ENCODE data around the gene FIG4. TPM values are rescaled to one million over a fixed set of nuclear protein-coding genes. Genes with fewer than 3 reads are reported as not detected.
"Not testable (repeated sequence)": the region's sequence is repeated elsewhere in the genome, so short reads cannot be mapped to it uniquely, and the experiment has no call there.

Gene FIG4
- polyA plus RNA-seq, 3 donors, result 27.2 to 65.3 (median 53.7) TPM

GRCh38 chr6:109706513-109706912 is 15.4 kb downstream of the FIG4 start:
- TF ChIP-seq, protein P1, sequence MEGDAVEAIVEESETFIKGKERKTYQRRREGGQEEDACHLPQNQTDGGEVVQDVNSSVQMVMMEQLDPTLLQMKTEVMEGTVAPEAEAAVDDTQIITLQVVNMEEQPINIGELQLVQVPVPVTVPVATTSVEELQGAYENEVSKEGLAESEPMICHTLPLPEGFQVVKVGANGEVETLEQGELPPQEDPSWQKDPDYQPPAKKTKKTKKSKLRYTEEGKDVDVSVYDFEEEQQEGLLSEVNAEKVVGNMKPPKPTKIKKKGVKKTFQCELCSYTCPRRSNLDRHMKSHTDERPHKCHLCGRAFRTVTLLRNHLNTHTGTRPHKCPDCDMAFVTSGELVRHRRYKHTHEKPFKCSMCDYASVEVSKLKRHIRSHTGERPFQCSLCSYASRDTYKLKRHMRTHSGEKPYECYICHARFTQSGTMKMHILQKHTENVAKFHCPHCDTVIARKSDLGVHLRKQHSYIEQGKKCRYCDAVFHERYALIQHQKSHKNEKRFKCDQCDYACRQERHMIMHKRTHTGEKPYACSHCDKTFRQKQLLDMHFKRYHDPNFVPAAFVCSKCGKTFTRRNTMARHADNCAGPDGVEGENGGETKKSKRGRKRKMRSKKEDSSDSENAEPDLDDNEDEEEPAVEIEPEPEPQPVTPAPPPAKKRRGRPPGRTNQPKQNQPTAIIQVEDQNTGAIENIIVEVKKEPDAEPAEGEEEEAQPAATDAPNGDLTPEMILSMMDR (IDR thresholded peaks at IDR 0.05), result no peak
- H3K4me1 Mint-ChIP-seq, result peaks cover 46% of the 10 kb centered on the region
- no peak overlapping the region for H2AFZ ChIP-seq (ENCODE audit: insufficient read depth, low read depth, low read length, poor library complexity, severe bottlenecking)
- no peaks in the 10 kb centered on the region for H3K27me3 ChIP-seq (ENCODE audit: control insufficient read depth in 2 of 2, insufficient read depth in 2 of 2, low read length in 2 of 2)
- DNase-seq, result no peak
- no peak overlapping the region for H3K4me2 ChIP-seq (replicated peaks; ENCODE audit: extremely low read depth, low read length, poor library complexity, severe bottlenecking)
- H3K9me3 Mint-ChIP-seq, result peaks cover 0 to 12% (median 6%) of the 10 kb centered on the region in 7 donors
- H3K4me1 ChIP-seq (ENCODE audit: control insufficient read depth in 1 of 2, insufficient read depth in 2 of 2, low read length in 2 of 2), result peaks cover 35 to 39% of the 10 kb centered on the region in 2 donors
- intact Hi-C loops (cut with micrococcal nuclease), result loop anchor here (5.0 to 10.0 kb wide), 6 partner anchors 78 to 681 kb away; no protein-coding TSS in a partner anchor
- no peak overlapping the region for H3K27ac ChIP-seq (ENCODE audit: low read depth in 1 of 2, low read length in 2 of 2)
- WGBS (ENCODE audit: insufficient coverage), result 0% methylated on average over 1 of the region's 6 CpGs
- H3K9me3 ChIP-seq (replicated peaks in 1 of 2; ENCODE audit: control insufficient read depth in 1 of 2, insufficient read depth in 1 of 2, low read length in 2 of 2), result no peaks in the 10 kb centered on the region
- peak overlapping the region; percentile 5 to 65 (median 59) for H3K27ac Mint-ChIP-seq
- H3K4me3 Mint-ChIP-seq, result no peak overlapping the region
- H3K9ac ChIP-seq (ENCODE audit: insufficient read depth, low read length, poor library complexity, severe bottlenecking), result no peak overlapping the region
- peaks cover 0 to 2% (median 0%) of the 10 kb centered on the region in 3 donors for H3K27me3 Mint-ChIP-seq (ENCODE audit: low read depth in 3 of 3)
- peaks cover 0 to 6% of the 10 kb centered on the region in 2 donors for H3K36me3 ChIP-seq (replicated peaks in 1 of 2; ENCODE audit: control insufficient read depth in 1 of 2, insufficient read depth in 2 of 2, low read length in 2 of 2)
- H3K36me3 Mint-ChIP-seq, result peaks cover 23 to 27% of the 10 kb centered on the region in 2 donors
- peaks cover 83% of the 10 kb centered on the region for H3K79me2 ChIP-seq (ENCODE audit: insufficient read depth, low read length)
- no peak overlapping the region for H3K4me3 ChIP-seq (replicated peaks in 1 of 3; ENCODE audit: low read depth in 2 of 3, low read length in 3 of 3)
- peaks cover 86% of the 10 kb centered on the region for H4K20me1 ChIP-seq (ENCODE audit: insufficient read depth, low read length)

GRCh38 chr6:109708099-109708498 is 17.0 kb downstream of the FIG4 start:
- not testable (repeated sequence) for H3K27ac Mint-ChIP-seq; H2AFZ ChIP-seq (ENCODE audit: insufficient read depth, low read depth, low read length, poor library complexity, severe bottlenecking); H3K4me3 Mint-ChIP-seq; H3K4me3 ChIP-seq (replicated peaks in 1 of 3; ENCODE audit: low read depth in 2 of 3, low read length in 3 of 3); H3K27me3 ChIP-seq (ENCODE audit: control insufficient read depth in 2 of 2, insufficient read depth in 2 of 2, low read length in 2 of 2); H3K9me3 ChIP-seq (replicated peaks in 1 of 2; ENCODE audit: control insufficient read depth in 1 of 2, insufficient read depth in 1 of 2, low read length in 2 of 2); H3K27me3 Mint-ChIP-seq (ENCODE audit: low read depth in 3 of 3); H3K9ac ChIP-seq (ENCODE audit: insufficient read depth, low read length, poor library complexity, severe bottlenecking); H3K27ac ChIP-seq (ENCODE audit: low read depth in 1 of 2, low read length in 2 of 2); H3K4me2 ChIP-seq (replicated peaks; ENCODE audit: extremely low read depth, low read length, poor library complexity, severe bottlenecking); DNase-seq
- H3K4me1 ChIP-seq (ENCODE audit: control insufficient read depth in 1 of 2, insufficient read depth in 2 of 2, low read length in 2 of 2), result peaks cover 19 to 23% of the 10 kb centered on the region in 2 donors
- H4K20me1 ChIP-seq (ENCODE audit: insufficient read depth, low read length), result peaks cover 90% of the 10 kb centered on the region
- peaks cover 0 to 12% of the 10 kb centered on the region in 2 donors for H3K36me3 ChIP-seq (replicated peaks in 1 of 2; ENCODE audit: control insufficient read depth in 1 of 2, insufficient read depth in 2 of 2, low read length in 2 of 2)
- Mint-ChIP-seq H3K36me3 (peaks cover 23 to 24% of the 10 kb centered on the region in 2 donors), H3K9me3 (peaks cover 0 to 12% (median 6%) of the 10 kb centered on the region in 7 donors), H3K4me1 (peaks cover 34% of the 10 kb centered on the region)
- intact Hi-C loops (cut with micrococcal nuclease), result loop anchor here (5.0 to 10.0 kb wide), 6 partner anchors 77 to 679 kb away; no protein-coding TSS in a partner anchor
- no CpG with 5 or more reads among the region's 2 CpGs for WGBS (ENCODE audit: insufficient coverage)
- peaks cover 89% of the 10 kb centered on the region for H3K79me2 ChIP-seq (ENCODE audit: insufficient read depth, low read length)
